ENCODE results near the gene VPS16. TPM values are rescaled to one million over a fixed set of nuclear protein-coding genes. Genes with fewer than 3 reads are reported as not detected.

Gene VPS16
- polyA plus RNA-seq, 1 donor (not counting 4 experiments of a cell fraction or from before 2014, with no cell fraction given) = 22.7 TPM

GRCh38 chr20:2875690-2876203 lies 35.2 kb downstream of the VPS16 start:
- Histone ChIP-seq H3K9me3 (ENCODE audit: control insufficient read depth, low read depth, low read length) (no peaks in the 10 kb centered on the region), H3K36me3 (ENCODE audit: control insufficient read depth in 2 of 2, extremely low read depth in 1 of 2, insufficient read depth in 2 of 2, low read length in 2 of 2) (no peaks in the 10 kb centered on the region), H3K79me2 (ENCODE audit: control insufficient read depth, insufficient read depth, low read length) (peaks cover 41% of the 10 kb centered on the region), H3K27me3 (ENCODE audit: control insufficient read depth, extremely low read depth, insufficient read depth, low read length) (peaks cover 3% of the 10 kb centered on the region), H3K4me1 (ENCODE audit: control insufficient read depth, extremely low read depth, insufficient read depth, low read length) (peaks cover 27% of the 10 kb centered on the region), H3K9ac (ENCODE audit: control insufficient read depth, extremely low read depth, insufficient read depth, low read length) (no peak overlapping the region), H3K9me1 (ENCODE audit: control insufficient read depth, extremely low read depth, insufficient read depth, low read length) (no peaks in the 10 kb centered on the region), H2AFZ (ENCODE audit: control insufficient read depth, low read length) (no peak overlapping the region), H3K4me3 (ENCODE audit: control insufficient read depth in 2 of 3, extremely low read depth in 1 of 3, insufficient read depth in 2 of 3, low read depth in 1 of 3, low read length in 3 of 3) (no peak overlapping the region), H3K4me2 (ENCODE audit: control insufficient read depth, extremely low read depth, insufficient read depth, low read depth, low read length) (no peak overlapping the region), H3K27ac (ENCODE audit: control insufficient read depth, insufficient read depth, low read length) (no peak overlapping the region), H4K20me1 (ENCODE audit: control insufficient read depth, extremely low read depth, insufficient read depth, low read length) (peaks cover 2% of the 10 kb centered on the region)
- DNase-seq (ENCODE audit: low read depth, low spot score) (no peak), FAIRE-seq (no peak)
- TF ChIP-seq CTCF (optimal IDR thresholded peaks at IDR 0.05 in 1 of 3, IDR thresholded peaks at IDR 0.05 in 1 of 3, conservative IDR thresholded peaks at IDR 0.05 in 1 of 3; ENCODE audit: extremely low read depth in 1 of 3, insufficient read depth in 2 of 3, low read length in 3 of 3) (no peak), EZH2 (IDR thresholded peaks at IDR 0.05; ENCODE audit: low read length) (no peak)
- dilution Hi-C loops (cut with MboI; ENCODE audit: extremely low pct_ligation_motif_present, low sequenced_read_pairs) = no loop called here

GRCh38 chr20:2878515-2878914 lies 38.0 kb downstream of the VPS16 start:
- TF ChIP-seq EZH2 (IDR thresholded peaks at IDR 0.05; ENCODE audit: low read length) (no peak), CTCF (optimal IDR thresholded peaks at IDR 0.05 in 1 of 3, IDR thresholded peaks at IDR 0.05 in 1 of 3, conservative IDR thresholded peaks at IDR 0.05 in 1 of 3; ENCODE audit: extremely low read depth in 1 of 3, insufficient read depth in 2 of 3, low read length in 3 of 3) (no peak)
- Histone ChIP-seq H2AFZ (ENCODE audit: control insufficient read depth, low read length) (no peak overlapping the region), H3K27me3 (ENCODE audit: control insufficient read depth, extremely low read depth, insufficient read depth, low read length) (no peaks in the 10 kb centered on the region), H3K4me3 (ENCODE audit: control insufficient read depth in 2 of 3, extremely low read depth in 1 of 3, insufficient read depth in 2 of 3, low read depth in 1 of 3, low read length in 3 of 3) (no peak overlapping the region), H4K20me1 (ENCODE audit: control insufficient read depth, extremely low read depth, insufficient read depth, low read length) (peaks cover 2% of the 10 kb centered on the region), H3K27ac (ENCODE audit: control insufficient read depth, insufficient read depth, low read length) (no peak overlapping the region), H3K36me3 (ENCODE audit: control insufficient read depth in 2 of 2, extremely low read depth in 1 of 2, insufficient read depth in 2 of 2, low read length in 2 of 2) (no peaks in the 10 kb centered on the region), H3K4me2 (ENCODE audit: control insufficient read depth, extremely low read depth, insufficient read depth, low read depth, low read length) (no peak overlapping the region), H3K79me2 (ENCODE audit: control insufficient read depth, insufficient read depth, low read length) (peaks cover 50% of the 10 kb centered on the region), H3K9me1 (ENCODE audit: control insufficient read depth, extremely low read depth, insufficient read depth, low read length) (no peaks in the 10 kb centered on the region), H3K9me3 (ENCODE audit: control insufficient read depth, low read depth, low read length) (no peaks in the 10 kb centered on the region), H3K9ac (ENCODE audit: control insufficient read depth, extremely low read depth, insufficient read depth, low read length) (no peak overlapping the region), H3K4me1 (ENCODE audit: control insufficient read depth, extremely low read depth, insufficient read depth, low read length) (peaks cover 12% of the 10 kb centered on the region)
- no peak for DNase-seq (ENCODE audit: low read depth, low spot score)
- dilution Hi-C loops (cut with MboI; ENCODE audit: extremely low pct_ligation_motif_present, low sequenced_read_pairs) = no loop called here
- FAIRE-seq = no peak

Data from keratinocyte (primary cell).